LNCAP (cell line): Measurements from ENCODE around the gene NKIRAS2.

ENCODE experiments used
- CTCF ChIP-seq: fragments of 450-650 bp; IDR thresholded peaks from 2 replicates; pipeline ENCODE4 v1.5.1; 2017; ENCODE audit warnings: mild to moderate bottlenecking

The NKIRAS2 gene

GRCh38 chr17:42056635-42057034 is 36.7 kb downstream of the NKIRAS2 start:
- TF ChIP-seq CTCF = no peak

GRCh38 chr17:42058063-42058462 is 38.2 kb downstream of the NKIRAS2 start:
- no peak for TF ChIP-seq CTCF

- no peak for TF ChIP-seq CTCF
These were observed 39.9 kb downstream of the NKIRAS2 start for GRCh38 chr17:42059815-42060214.

- no peak for TF ChIP-seq CTCF
These were observed 40.3 kb downstream of the NKIRAS2 start for GRCh38 chr17:42060231-42060630.

- TF ChIP-seq CTCF = no peak
These were observed 42.0 kb downstream of the NKIRAS2 start for GRCh38 chr17:42061646-42062487.

GRCh38 chr17:42062681-42063080 is 42.8 kb downstream of the NKIRAS2 start:
- no peak for TF ChIP-seq CTCF

GRCh38 chr17:42065201-42065600 is 45.3 kb downstream of the NKIRAS2 start:
- TF ChIP-seq CTCF = no peak
